Heart right ventricle (tissue), 16 donors: ENCODE measurements around the gene NHERF1. TPM values are rescaled to one million over a fixed set of nuclear protein-coding genes. Genes with fewer than 3 reads are reported as not detected.

Source experiments
- ATAC-seq, 8 donors: fragments of 200-7000 bp; cut with Tn5 transposase; one replicate each; pipeline ENCODE4 v1.9.1; 2020; ENCODE audit warnings: mild to moderate bottlenecking in 8 of 8, moderate library complexity in 8 of 8, moderate number of reproducible peaks in 1 of 8
- DNase-seq, 2 donors: peaks; one replicate each; pipeline ENCODE4 v3.0.0-alpha.2; 2020
- H3K27ac ChIP-seq, 10 donors: fragments of 200-600 bp; sonication (generic) in 2 of 10; one replicate each; pipeline versions ENCODE4 v1.5.0 to v1.8.0; 2020 to 2022; ENCODE audit warnings: mild to moderate bottlenecking in 3 of 10
- H3K27me3 ChIP-seq, 7 donors: fragments of 200-600 bp; one replicate each; pipeline ENCODE4 v1.8.0; 2021 to 2022; ENCODE audit warnings: mild to moderate bottlenecking in 2 of 7
- H3K36me3 ChIP-seq, 9 donors: fragments of 200-600 bp; sonication (generic) in 1 of 9; one replicate each; pipeline versions ENCODE4 v1.5.0 to v1.8.0; 2020 to 2022; ENCODE audit warnings: mild to moderate bottlenecking in 2 of 9
- H3K4me1 ChIP-seq, 9 donors: fragments of 200-600 bp; sonication (generic) in 1 of 9; one replicate each; pipeline versions ENCODE4 v1.5.0 to v1.8.0; 2020 to 2022; ENCODE audit warnings: mild to moderate bottlenecking in 4 of 9
- H3K4me3 ChIP-seq, 10 donors: fragments of 200-600 bp; sonication (generic) in 2 of 10; one replicate each; pipeline versions ENCODE4 v1.5.0 to v1.8.0; 2020 to 2022; ENCODE audit warnings: mild to moderate bottlenecking in 7 of 10, moderate library complexity in 2 of 10
- H3K9me3 ChIP-seq, 11 donors: fragments of 200-600 bp in 10 of 11; sonication (generic) in 2 of 11; one replicate each; pipeline versions ENCODE4 v1.5.0 to v1.8.0; 2013 to 2022; ENCODE audit warnings: mild to moderate bottlenecking in 2 of 11, control low read depth in 1 of 11, moderate library complexity in 1 of 11
- WGBS, 2 donors: extraction: QIAGEN DNeasy Blood & Tissue Kit; methylation state at CpG; one replicate each; pipeline ENCODE4 v1.1.7; 2013; ENCODE audit warnings: inconsistent platforms in 1 of 2; 5-methylcytosine and 5-hydroxymethylcytosine counted together
- intact Hi-C, 10 donors: fragments of 100-400 bp; cut with DNase I; formaldehyde crosslinking; loops; one replicate each; pipeline versions ENCODE4 v1.11.1 to v1.14.2; 2022
- polyA plus RNA-seq, 2 donors: library from polyadenylated mRNA; stranded (reverse); fragments of 200-250 nt; gene quantifications; one replicate each; pipeline ENCODE4 v1.2.3, GENCODE V29; 2013
- total RNA-seq, 10 donors: library from RNA; stranded (reverse); fragmentation: NEBNext Ultra II Directional in 3 of 10; extraction: Animal tissue kit (Norgen Biotek cat#: 25700) in 3 of 10; gene quantifications; one replicate each; pipeline versions ENCODE4 v1.2.1 to v1.2.4, GENCODE V29; 2021 to 2023
- TF ChIP-seq, protein P1 (sequence below), 9 donors: fragments of 200-600 bp; sonication (generic) in 2 of 9; IDR thresholded peaks; one replicate each; pipeline versions ENCODE4 v1.5.0 to v1.8.0; 2021 to 2022; ENCODE audit warnings: antibody characterized with exemption in 9 of 9, mild to moderate bottlenecking in 5 of 9, moderate library complexity in 1 of 9
- donor health status: Arrhythmogenic right ventricular cardiomyopathy.
- donor health status: ischemic (EF 13 %, LVEDD 7.1; RV severe dilation, severe dysfunction).
- donor health status: healthy with polysubstance abuse.
- donor health status: DM: no; HTN: yes; CAD: no.
- donor health status: DM: no; HTN: no; CAD: no.
- donor health status: ischemic (EF 25% LVEDD 6.9; RV normal size, moderate dysfunction).
- donor health status: ischemic (EF 25% LVEDD 5.7; RV mildly dilated, moderate dysfunction).
- donor health status: healthy.
- donor health status: DM: yes; HTN: yes; CAD: no.
- donor health status: Ischemic cardiomyopathy.
- donor health status: ischemic (EF 35%, LVEDD 5.7; RV mildly dilated, moderate dysfunction).
- donor health status: nonischemic (EF 11% LVEDD 7.7; RV severe dilation, severe dysfunction).
- donor health status: DM: yes; HTN: yes; CAD: no.
- donor health status: PGD.
- donor health status: ischemic (EF 29% LVEDD 5.4; RV normal size, mild dysfunction).
- donor health status: nonischemic (EF 23%, LVEDD 6.1; RV moderate dilation, normal function).

Gene NHERF1
- total and polyA plus RNA-seq, 12 donors: 6.7 to 33.4 (median 12.7) TPM

DNA sequence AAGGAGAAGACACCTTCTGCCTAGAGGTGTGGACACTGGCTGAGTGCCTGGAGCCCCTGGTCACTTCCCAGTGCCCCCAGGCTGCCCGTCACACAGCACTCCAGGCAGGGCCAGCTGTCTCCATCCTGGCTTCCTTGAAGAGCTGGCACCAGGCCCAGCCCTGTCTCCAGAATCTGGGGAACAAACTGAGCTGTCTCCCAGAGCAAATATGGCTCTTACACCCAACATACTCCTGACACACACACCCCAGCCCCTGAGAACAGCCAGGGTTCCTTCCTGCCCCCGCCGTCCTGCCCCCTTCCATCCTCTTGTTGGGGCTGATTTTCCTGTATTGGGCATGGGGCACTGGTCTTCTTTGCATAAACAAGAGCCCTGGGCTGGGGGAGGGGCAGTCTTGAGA, 9.1 kb downstream of the NHERF1 start:
- 61 to 62% methylated on average over 3 of the region's 3 CpGs for WGBS, 2 donors
- Histone ChIP-seq H3K4me1 (peaks cover 33 to 73% (median 53%) of the 10 kb centered on the region in 9 donors), H3K4me3 (no peak overlapping the region), H3K36me3 (peaks cover 0 to 9% (median 0%) of the 10 kb centered on the region in 9 donors), H3K27me3 (no peaks in the 10 kb centered on the region), H3K9me3 (no peaks in the 10 kb centered on the region), H3K27ac (peak overlapping the region in 6 of 10 donors; percentile 27 to 75 (median 50))
- intact Hi-C loops: no loop called here
- DNase-seq: peak in 1 of 2 donors; percentile 63
- TF ChIP-seq, protein P1, sequence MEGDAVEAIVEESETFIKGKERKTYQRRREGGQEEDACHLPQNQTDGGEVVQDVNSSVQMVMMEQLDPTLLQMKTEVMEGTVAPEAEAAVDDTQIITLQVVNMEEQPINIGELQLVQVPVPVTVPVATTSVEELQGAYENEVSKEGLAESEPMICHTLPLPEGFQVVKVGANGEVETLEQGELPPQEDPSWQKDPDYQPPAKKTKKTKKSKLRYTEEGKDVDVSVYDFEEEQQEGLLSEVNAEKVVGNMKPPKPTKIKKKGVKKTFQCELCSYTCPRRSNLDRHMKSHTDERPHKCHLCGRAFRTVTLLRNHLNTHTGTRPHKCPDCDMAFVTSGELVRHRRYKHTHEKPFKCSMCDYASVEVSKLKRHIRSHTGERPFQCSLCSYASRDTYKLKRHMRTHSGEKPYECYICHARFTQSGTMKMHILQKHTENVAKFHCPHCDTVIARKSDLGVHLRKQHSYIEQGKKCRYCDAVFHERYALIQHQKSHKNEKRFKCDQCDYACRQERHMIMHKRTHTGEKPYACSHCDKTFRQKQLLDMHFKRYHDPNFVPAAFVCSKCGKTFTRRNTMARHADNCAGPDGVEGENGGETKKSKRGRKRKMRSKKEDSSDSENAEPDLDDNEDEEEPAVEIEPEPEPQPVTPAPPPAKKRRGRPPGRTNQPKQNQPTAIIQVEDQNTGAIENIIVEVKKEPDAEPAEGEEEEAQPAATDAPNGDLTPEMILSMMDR (IDR thresholded peaks at IDR 0.05): no peak
- peak in 7 of 8 donors; percentile 7 to 49 (median 32) for ATAC-seq

DNA sequence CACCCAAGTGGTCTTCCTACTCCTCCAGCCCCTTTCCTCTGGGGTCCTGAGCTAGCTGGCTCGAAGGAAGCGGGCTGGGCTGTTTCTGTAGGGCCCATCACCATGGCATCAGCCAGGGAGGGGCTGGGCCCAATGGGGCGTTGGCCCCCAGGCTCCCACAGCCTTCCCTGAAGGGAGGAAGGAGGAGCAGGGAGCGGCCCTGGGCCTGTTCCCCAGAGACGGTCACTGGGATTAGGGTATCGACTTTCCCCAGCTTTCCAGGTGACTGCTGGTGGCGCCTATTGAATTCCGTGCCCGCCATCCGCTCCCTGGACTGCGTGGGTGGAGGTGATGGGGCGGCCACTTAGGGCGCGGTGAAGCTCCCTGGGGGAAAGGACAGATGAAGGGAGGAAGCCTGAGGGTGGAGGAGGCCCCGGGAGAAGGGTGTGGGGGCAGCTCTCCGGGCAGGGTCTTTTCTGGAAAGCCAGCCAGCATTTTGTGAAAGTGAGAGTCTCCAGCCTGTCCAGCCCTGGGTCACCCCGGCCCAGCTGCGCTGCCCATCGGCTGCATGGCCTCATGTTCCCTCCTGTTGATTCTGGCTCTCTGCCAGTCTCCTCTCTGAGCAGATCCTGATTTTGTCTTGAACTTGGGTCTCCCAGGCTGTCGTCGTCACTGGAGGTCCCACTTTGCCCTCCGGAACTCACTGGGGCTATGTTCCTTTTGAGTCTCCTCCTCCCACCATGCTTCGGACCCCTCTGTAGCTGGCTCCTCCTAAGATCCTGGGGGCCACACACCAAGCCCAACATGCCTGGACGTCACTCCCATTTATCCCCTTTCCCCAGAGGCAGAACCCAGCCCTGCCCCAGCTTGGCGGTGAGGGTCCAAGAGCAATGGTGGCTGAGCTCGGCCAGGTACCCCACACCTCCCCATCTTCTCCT, 9.8 kb downstream of the NHERF1 start:
- H3K27me3 ChIP-seq: no peaks in the 10 kb centered on the region
- H3K27ac ChIP-seq: peak overlapping the region in 8 of 10 donors; percentile 4 to 75 (median 39)
- peak overlapping the region in 3 of 10 donors; percentile 14 to 23 (median 22) for H3K4me3 ChIP-seq
- TF ChIP-seq, protein P1 (IDR thresholded peaks at IDR 0.05): no peak
- intact Hi-C loops: no loop called here
- ATAC-seq (peak; percentile 24 to 67 (median 46)), DNase-seq (no peak)
- WGBS, 2 donors: 47 to 48% methylated on average over 26 of the region's 26 CpGs
- H3K36me3 ChIP-seq: peaks cover 0 to 5% (median 0%) of the 10 kb centered on the region in 9 donors
- H3K4me1 ChIP-seq: peaks cover 33 to 71% (median 51%) of the 10 kb centered on the region in 9 donors
- no peaks in the 10 kb centered on the region for H3K9me3 ChIP-seq

DNA sequence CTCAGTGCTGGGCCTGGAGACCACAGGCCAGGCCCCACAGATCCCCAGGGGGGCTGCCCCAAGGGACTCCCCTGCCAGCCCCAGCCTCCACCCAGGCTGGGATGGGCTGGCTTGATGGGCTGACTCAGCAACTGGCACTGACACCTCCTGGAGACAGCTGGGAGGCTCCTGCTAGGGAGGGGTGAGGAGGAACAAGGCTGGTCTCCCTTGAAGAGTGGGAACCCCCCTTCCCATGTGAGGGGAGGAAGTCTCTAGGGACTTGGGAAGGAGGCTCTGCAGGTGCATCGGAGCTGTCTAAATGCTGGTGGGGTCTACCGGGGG, 10.4 kb downstream of the NHERF1 start:
- intact Hi-C loops: no loop called here
- Histone ChIP-seq H3K27me3 (no peaks in the 10 kb centered on the region), H3K27ac (peak overlapping the region in 5 of 10 donors; percentile 12 to 75 (median 53)), H3K4me3 (peak overlapping the region in 1 of 10 donors; percentile 23), H3K36me3 (peaks cover 0 to 5% (median 0%) of the 10 kb centered on the region in 9 donors), H3K4me1 (peaks cover 33 to 76% (median 51%) of the 10 kb centered on the region in 9 donors), H3K9me3 (no peaks in the 10 kb centered on the region)
- 94 to 100% methylated on average over 2 of the region's 2 CpGs for WGBS, 2 donors
- DNase-seq (no peak), ATAC-seq (peak in 4 of 8 donors; percentile 20 to 44 (median 23))
- TF ChIP-seq, protein P1 (IDR thresholded peaks at IDR 0.05): no peak

DNA sequence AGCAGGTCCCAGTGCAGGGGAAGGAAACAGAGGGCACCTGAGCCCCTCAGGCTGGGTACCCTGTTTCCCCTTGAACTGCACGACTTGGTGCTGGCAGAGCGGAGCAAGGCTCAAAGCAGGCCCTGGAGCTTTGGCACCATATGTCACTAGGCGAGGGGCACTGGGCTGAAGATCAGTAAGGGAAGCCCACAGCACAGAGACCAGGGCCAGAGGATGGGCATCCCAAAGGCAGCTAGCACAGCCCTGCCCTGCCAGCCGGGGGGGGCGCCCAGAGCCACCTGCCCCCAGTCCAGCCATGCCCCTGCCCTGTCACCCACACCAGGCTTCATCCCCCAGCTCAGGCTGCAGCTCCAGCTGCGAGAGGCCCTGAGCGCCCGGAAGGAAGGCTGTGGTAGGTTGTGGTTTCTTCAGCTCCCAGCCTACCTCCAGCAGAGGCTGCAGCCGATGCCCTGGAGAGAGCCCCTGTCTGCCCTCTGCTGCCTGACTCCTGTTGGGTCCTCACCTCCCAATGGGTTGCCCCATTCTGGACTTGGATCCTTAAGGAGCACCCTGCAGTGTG, 10.9 kb downstream of the NHERF1 start:
- Histone ChIP-seq H3K36me3 (peaks cover 0 to 8% (median 0%) of the 10 kb centered on the region in 9 donors), H3K27me3 (no peaks in the 10 kb centered on the region), H3K27ac (peak overlapping the region in 3 of 10 donors; percentile 53 to 75 (median 70)), H3K4me1 (peaks cover 33 to 79% (median 51%) of the 10 kb centered on the region in 9 donors), H3K4me3 (peak overlapping the region in 1 of 10 donors; percentile 23), H3K9me3 (no peaks in the 10 kb centered on the region)
- DNase-seq (no peak), ATAC-seq (no peak)
- intact Hi-C loops: no loop called here
- WGBS, 2 donors: 83 to 84% methylated on average over 9 of the region's 9 CpGs
- TF ChIP-seq, protein P1 (IDR thresholded peaks at IDR 0.05): no peak
